Activated T-cell treated with anti-CD3 and anti-CD28 coated beads for 24 hours (primary cell): ENCODE results near the gene LCK.
"Not testable (repeated sequence)": the region's sequence is repeated elsewhere in the genome, so short reads cannot be mapped to it uniquely, and the experiment has no call there.

ENCODE experiments used
- DNase-seq: peaks from one replicate; pipeline ENCODE4 v3.0.0-alpha.2; 2020; ENCODE audit warnings: low read depth

LCK gene

DNA sequence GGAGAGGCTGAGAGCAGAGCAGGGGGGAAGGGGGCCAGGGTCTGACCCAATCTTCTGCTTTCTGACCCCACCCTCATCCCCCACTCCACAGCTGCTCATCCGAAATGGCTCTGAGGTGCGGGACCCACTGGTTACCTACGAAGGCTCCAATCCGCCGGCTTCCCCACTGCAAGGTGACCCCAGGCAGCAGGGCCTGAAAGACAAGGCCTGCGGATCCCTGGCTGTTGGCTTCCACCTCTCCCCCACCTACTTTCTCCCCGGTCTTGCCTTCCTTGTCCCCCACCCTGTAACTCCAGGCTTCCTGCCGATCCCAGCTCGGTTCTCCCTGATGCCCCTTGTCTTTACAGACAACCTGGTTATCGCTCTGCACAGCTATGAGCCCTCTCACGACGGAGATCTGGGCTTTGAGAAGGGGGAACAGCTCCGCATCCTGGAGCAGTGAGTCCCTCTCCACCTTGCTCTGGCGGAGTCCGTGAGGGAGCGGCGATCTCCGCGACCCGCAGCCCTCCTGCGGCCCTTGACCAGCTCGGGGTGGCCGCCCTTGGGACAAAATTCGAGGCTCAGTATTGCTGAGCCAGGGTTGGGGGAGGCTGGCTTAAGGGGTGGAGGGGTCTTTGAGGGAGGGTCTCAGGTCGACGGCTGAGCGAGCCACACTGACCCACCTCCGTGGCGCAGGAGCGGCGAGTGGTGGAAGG is 23.7 kb downstream of the LCK start:
- no peak for DNase-seq

DNA sequence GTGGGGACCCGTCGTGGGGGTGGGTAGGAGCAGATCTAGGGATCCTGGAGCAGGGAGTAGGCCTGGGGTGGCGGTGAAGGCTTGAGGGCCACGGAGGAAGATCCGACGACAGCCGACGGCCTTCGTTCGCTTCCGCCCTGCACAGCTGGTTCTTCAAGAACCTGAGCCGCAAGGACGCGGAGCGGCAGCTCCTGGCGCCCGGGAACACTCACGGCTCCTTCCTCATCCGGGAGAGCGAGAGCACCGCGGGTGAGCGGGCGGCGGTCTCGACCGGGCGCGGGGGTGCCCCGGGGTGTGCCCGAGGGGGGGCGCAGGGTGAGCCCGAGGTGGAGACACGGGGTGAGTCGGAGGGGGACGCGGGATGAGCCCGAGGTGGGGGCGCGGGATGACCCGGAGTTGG is 24.4 kb downstream of the LCK start:
- no peak for DNase-seq

DNA sequence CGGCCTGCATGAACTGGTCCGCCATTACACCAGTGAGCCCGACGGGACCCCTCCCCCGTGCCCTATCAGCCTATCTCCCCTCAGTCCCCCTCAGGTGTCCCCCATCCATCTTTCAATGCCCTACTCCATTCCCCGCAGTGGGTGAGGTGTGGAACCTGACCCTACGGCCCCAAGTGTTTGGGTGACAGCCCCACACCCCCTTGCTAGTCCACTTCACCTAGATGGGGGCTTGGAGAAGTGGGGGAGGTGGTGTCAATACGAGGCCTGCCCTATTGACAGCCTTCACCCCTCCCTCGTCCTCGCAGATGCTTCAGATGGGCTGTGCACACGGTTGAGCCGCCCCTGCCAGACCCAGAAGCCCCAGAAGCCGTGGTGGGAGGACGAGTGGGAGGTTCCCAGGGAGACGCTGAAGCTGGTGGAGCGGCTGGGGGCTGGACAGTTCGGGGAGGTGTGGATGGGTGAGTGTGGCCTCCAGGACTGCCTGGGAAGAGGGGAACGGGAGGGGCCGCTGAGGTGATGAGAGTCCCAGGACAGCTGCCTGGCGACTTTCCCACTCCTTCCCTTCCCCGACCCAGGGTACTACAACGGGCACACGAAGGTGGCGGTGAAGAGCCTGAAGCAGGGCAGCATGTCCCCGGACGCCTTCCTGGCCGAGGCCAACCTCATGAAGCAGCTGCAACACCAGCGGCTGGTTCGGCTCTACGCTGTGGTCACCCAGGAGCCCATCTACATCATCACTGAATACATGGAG is 25.1 kb downstream of the LCK start:
- DNase-seq, result no peak

DNA sequence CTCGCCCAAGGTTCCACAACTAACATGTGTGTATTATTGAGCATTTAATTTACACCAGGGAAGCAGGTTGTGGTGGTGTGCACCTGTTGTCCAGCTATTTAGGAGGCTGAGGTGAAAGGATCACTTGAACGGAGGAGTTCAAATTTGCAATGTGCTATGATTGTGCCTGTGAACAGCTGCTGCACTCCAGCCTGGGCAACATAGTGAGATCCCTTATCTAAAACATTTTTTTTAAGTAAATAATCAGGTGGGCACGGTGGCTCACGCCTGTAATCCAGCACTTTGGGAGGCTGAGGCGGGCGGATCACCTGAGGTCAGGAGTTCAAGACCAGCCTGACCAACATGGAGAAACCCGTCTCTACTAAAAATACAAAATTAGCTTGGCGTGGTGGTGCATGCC is 33.7 kb downstream of the LCK start:
- not testable (repeated sequence) for DNase-seq

DNA sequence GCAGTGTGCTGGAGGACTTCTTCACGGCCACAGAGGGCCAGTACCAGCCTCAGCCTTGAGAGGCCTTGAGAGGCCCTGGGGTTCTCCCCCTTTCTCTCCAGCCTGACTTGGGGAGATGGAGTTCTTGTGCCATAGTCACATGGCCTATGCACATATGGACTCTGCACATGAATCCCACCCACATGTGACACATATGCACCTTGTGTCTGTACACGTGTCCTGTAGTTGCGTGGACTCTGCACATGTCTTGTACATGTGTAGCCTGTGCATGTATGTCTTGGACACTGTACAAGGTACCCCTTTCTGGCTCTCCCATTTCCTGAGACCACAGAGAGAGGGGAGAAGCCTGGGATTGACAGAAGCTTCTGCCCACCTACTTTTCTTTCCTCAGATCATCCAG is 34.6 kb downstream of the LCK start:
- DNase-seq, result no peak

DNA sequence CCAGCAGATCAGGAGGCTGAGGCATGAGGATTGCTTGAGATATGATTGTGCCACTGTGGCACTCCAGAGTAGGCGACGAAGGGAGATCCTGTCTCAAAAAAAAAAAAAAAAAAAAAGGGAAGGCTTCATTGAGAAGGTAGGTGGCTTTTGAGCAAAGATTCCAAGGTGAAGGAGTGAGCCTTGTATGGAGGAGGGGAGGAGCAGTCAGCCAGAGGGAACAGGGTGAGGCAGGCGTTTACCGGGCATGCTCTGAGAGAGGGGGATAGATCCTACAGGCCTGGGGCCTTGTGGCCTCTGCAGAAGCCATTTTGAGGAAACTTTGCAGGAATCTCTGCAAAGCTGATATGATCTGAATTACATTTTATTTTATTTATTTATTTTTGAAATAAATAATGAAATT is 35.7 kb downstream of the LCK start:
- no peak for DNase-seq

DNA sequence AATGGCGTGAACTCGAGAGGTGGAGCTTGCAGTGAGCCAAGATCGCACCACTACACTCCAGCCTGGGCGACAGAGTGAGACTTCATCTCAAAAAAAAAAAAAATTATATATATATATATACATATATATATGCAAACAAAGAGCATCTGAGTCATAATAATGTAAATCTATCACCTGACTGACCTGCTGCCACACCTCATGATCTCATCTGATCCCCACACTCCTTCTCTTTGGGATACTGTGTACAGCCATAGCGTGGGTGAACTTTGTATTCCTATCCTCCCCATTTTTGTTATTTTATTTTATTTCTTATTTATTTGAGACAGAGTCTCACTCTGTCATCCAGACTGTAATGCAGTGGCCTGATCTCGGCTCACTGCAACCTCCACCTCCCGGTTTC is 38.2 kb downstream of the LCK start:
- no peak for DNase-seq

DNA sequence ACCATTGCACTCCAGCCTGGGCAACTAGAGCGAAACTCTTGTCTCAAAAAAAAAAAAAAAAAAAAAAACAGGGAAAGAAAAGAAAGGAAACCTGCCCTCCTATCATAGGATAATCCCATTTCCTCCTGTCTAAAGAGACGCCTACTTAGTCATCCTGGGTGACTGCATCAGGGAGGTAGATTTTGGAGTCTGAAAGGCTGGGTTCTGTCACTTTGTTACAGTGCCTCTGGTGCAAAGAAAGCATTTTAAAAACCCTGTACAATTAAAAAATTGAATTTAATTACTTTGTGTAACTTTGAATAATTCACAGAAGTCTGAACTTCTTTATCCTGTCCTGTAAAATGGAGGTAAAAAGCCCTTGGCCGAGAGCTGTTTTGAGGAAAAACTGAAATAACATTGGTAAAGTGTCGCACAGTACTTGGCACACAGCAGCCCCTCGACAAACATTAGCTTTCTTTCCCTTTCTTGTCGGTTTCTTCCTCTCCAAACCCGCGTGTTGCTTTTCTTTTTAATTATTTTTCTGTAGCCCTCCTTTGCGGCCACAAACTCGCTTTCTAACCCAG is 40.2 kb downstream of the LCK start:
- no peak for DNase-seq

DNA sequence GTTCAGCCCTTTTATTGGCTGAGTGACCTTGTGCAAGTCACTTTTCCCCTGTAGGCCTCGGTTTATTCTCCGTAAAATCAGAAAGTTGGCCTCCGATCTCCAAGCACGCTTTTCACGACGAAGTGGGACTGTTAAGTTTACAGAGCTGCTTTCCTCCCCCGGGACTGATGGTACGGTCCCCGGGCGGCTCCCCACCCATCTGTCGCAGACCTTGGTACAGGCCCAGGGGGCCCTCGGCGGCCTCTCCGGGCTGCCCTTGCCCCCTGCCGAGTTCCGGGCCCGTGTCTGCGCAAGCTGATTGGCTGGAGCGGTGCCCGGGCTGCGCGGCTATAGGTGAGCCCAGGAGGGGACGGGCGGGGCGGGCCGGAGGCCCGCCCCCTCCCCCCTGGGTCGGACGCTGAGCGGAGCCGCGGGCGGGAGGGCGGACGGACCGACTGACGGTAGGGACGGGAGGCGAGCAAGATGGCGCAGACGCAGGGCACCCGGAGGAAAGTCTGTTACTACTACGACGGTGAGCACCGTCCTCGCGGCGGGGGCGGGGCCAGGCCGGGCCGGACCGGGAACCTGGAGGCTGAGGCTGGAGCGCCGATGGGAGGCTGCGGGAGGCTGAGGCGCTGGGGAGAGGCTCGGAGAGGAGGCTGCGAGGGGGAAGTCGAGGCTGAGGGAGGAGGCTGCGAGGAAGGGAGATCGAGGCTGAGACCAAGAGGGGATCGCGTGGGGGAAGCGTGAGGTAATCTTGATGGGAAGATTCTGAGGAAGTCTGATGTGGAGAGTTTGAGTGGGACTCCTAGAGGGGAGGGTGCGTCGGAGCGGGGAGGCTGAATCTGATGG is 40.9 kb downstream of the LCK start, which contains the start of gene HDAC1:
TSS of gene HDAC1 (plus strand) at position 376 of the 831 bp plus-strand sequence. CDS start at position 463, 87 bp downstream.
- DNase-seq, result peak; percentile 96

DNA sequence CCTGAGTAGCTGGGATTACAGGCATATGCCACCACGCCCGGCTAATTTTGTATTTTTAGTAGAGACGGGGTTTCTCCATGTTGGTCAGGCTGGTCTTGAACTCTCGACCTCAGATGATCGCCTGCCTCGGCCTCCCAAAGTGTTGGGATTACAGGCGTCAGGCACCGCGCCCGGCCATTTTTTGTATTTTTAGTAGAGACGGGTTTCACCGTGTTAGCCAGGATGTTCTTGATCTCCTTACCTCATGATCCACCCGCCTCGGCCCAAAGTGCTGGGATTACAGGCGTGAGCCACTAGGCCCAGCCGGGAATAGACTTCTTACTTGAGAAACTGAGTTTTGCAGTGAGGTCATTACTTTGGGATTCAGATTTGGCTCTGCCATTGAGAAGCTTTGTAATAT is 47.1 kb downstream of the LCK start:
- not testable (repeated sequence) for DNase-seq

DNA sequence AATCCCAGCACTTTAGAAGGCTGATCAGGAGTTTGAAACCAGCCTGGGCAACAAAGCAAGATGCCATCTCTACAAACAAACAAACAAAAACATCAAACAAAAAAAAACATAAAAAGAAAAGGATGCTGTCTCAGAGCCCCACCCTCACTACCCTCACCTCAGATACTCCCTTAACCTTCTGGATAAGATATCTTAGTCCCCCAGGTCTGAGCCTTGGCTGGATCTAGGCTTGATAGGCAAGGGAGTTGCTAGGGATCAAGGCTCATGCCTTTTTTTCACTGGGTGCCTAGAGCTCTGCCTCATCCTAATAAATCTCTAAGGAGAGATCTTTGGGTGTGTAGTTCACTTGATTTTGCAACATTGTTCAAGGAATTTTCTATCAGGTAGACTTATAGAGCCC is 48.3 kb downstream of the LCK start:
- no peak for DNase-seq

DNA sequence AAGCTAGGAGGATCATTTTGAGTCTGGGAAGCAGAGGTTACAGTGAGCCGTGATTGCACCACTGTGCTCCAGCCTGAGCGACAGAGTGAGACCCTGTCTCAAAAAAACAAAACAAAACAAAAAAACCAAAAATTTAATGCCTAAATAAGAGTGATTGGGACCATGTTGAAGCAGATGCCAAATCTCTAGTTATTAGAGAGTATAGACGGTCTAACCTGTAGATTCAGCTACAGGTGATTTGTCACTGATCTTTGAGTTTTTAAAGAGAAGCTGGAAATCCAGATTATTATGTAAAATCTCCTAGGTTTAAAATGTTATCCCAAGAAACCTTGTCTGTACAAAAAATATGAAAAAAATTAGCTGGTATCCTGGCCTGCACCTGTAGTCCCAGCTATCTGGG is 52.3 kb downstream of the LCK start:
- no peak for DNase-seq

DNA sequence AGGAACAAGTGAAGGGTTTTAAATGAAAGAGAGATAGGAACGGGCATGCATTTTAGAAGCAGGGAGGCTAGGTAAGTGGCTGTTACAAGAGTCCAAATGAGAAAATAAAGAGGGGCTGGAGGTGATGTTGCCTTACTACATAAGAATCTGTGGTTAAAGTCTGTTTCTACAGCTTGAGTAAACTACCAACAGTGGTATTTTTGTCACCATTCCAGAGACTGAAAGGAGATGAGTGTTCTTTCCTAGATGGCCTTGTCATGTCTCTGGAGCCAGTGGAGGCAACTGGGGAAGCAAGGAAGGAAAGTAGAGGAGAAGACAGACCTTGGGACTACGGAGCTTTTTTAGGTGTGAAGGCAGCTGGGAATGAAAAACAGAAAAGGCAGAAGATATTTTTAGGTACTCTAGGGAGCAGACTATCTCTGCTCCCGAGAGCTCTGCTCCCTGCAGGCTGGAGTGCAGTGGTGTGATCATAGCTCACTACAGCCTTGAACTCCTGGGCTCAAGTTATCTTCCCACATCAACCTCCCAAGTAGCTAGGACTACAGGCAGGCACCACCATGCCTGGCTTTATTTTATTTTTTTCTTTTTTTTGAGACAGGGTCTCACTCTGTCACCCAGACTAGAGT is 53.0 kb downstream of the LCK start:
- no peak for DNase-seq

DNA sequence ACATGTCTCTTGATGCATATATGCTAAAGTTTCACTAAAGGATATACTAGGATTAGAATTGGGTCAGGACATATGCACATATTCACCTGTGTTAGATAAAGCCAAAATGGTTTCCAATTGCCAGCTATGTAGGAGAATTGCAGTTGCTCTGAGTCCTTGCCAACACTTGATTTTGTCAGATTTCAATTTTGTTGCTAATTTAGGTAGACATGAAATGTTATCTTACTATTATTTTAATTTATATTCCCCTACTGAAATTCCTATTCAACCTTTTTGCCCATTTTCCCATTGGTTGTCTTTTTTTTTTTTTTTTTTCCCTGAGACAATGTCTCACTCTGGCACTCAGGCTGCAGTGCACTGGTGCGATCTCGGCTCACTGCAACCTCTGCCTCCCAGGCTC is 54.2 kb downstream of the LCK start:
- DNase-seq, result no peak

DNA sequence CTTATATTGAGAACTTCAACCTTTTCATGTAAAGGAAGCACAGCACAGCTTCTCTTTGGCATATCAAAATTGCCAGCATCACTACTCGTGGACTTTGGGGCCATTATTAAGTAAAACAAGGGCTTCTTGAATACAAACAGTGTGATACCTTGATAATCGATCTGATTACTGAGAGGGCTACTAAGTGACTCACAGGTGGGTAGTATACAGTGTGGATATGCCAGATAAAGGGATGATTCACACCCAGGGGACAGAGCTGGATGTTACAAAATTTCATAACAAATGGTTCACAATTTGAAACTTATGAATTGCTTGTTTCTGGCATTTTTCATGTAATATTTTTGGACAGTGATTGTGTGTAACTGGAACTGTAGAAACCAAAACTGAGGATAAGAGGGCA is 56.3 kb downstream of the LCK start:
- no peak for DNase-seq

DNA sequence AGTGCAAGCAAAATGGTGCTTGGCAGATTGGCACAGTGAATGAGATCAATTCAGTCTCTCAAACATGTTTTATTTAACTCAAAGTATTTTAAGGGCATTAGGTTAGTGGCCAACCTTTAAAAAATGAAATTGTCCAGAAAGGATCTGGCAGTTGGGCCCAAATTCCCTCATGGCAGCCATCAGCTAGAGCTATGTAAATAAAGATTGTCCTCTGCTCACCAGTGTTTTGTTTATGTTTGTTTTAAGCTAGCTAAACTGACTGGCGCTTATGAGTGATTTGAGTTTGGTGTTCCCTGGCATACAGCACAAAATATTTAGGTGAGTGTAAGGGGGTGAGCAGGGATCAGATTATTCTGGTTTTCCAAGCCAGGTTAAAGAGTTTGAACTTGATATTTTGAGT is 58.9 kb downstream of the LCK start:
- no peak for DNase-seq

DNA sequence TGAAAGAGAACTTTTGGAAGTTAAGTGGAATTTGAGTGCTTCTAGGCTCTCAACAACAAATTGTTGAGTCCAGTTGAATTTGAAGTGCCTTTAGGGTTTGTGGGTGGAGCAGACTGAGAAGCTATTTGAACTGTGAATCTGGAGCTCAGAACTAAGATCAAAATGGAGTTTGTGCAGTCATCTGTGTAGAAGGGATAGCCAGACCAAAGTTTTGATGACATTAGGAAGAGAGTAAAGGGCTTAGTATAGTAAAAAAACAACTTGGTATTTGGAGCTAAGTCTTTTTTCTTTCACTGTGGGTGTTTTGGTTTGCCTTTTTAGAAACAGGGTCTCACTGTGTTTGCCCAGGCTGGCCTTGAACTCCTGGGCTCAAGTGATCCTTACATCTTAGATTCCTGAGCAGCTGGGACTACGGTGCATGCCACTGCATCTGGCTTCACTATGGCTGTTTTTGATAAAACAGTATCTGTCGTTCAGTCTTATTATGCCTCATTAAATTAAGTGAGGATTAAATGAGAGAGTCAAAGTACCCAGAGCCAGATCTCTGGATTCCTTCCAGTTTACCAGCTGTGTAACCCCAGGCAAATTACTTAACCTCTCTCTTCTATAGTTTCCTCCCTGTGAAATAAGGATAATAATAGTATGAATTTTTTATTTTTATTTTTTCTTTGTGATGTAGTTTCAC is 60.8 kb downstream of the LCK start:
- no peak for DNase-seq

DNA sequence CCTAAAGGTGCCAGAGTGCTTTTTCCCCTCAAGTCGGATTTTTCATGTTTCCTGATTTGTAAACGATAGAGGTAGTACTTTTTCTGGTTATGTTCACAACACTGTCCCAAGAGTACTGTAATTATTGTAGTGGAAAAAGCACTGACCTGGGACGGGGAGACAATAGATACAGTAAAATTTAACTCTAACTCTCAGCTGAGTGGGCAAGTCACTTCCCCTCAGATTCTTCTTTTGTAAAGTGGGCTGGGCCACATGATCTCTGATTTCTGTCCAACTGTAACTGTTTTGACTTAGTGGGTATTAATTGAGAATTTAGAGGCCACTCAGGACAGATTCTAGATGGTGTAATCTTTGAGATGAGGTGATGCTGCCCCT is 65.8 kb downstream of the LCK start:
- no peak for DNase-seq

DNA sequence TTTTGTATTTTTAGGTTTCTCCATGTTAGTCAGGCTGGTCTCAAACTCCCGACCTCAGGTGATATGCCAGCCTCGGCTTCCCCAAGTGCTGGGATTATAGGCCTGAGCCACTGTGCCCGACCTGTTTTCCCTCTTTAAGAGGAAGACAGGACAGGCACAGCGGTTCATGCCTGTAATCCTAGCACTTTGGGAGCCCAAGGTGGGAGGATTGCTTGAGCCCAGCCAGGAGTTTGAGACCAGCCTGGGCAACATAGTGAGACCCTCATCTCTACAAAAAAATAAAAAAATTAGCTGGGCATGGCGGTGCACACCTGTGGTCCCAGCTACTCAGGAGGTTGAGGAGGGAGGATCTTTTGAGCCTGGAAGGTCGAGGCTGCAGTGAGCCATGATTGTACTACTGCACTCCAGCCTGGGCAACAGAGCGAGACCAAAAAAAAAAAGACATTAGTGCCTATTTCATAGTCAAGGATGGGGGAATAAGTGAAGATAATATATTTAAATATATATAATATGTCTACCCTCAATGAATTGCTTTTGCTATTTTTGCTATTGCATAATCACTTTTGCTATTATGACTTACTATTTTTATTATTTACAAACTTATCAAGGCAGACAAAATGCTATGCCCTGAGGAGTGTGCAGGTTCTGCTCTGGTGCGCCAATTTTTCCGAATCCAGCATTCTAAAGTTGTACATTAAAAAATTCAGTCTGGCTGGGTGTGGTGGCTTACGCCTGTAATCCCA is 67.2 kb downstream of the LCK start:
- DNase-seq, result no peak

DNA sequence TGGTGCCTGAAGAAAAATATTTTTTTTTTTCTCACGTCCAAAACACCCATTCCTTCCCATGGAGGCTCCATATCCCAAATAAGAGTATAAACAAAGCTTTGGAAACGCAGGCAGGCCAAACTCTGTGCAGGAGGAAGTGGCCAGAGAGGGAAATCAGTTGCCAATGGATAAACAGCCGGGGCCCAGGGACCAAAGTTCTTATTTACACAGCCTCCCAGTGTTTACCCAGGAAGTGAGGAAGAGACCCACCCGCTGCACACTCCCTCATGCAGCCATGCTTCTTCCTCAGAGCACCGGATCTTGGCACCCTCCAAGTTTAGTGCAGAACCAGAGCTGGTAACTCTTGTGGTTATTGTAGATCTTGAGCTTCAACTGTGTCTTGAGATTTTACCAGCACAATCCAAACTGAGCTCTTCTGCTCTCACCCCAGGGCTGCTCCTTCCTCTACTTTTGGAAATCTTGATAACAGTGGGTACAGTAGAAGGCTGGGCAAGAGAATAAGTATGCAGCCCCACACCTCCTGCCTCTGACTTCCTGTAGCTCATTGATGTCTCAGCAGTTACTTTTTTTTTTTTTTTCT is 70.7 kb downstream of the LCK start:
- DNase-seq, result no peak
